WERI-Rb-1 (cell line): Measurements from ENCODE around the gene CUX1.

Source experiments
- DNase-seq: peaks from one replicate; pipeline ENCODE4 v3.0.0-alpha.2; 2020
- H3K27ac ChIP-seq: fragments of 250-450 bp; sonication (Bioruptor Pico); 2 replicates; pipeline ENCODE4 v1.5.1; 2020; ENCODE audit warnings: mild to moderate bottlenecking, moderate library complexity
- H3K27me3 ChIP-seq: fragments of 250-450 bp; sonication (Bioruptor Pico); 2 replicates; pipeline ENCODE4 v1.5.1; 2021; ENCODE audit warnings: mild to moderate bottlenecking, low read depth, moderate library complexity; ENCODE audit not compliant: insufficient read depth, severe bottlenecking
- H3K36me3 ChIP-seq: fragments of 250-450 bp; sonication (Bioruptor Pico); 2 replicates; pipeline ENCODE4 v1.5.1; 2020; ENCODE audit warnings: mild to moderate bottlenecking, moderate library complexity
- H3K4me3 ChIP-seq: 2 replicates; pipeline ENCODE4 v1.5.1; 2011; ENCODE audit warnings: low read depth, mild to moderate bottlenecking, control low read depth, low read length
- H3K9me3 ChIP-seq: fragments of 250-450 bp; sonication (Bioruptor Pico); 2 replicates; pipeline ENCODE4 v1.5.1; 2021; ENCODE audit warnings: mild to moderate bottlenecking, moderate library complexity; ENCODE audit not compliant: severe bottlenecking
- TF ChIP-seq, protein P1 (sequence below): IDR thresholded peaks from 2 replicates; pipeline ENCODE4 v1.5.1; 2011; ENCODE audit warnings: low read depth, mild to moderate bottlenecking, control low read depth, inconsistent platforms, low read length

Gene CUX1

GRCh38 chr7:102239206-102239820 lies 421.9 kb downstream of the CUX1 start:
- H3K27ac ChIP-seq = no peak overlapping the region
- H3K9me3 ChIP-seq = no peaks in the 10 kb centered on the region
- no peak overlapping the region for H3K4me3 ChIP-seq
- H3K27me3 ChIP-seq = no peaks in the 10 kb centered on the region
- peaks cover 49% of the 10 kb centered on the region for H3K36me3 ChIP-seq
- DNase-seq = no peak
- TF ChIP-seq, protein P1, sequence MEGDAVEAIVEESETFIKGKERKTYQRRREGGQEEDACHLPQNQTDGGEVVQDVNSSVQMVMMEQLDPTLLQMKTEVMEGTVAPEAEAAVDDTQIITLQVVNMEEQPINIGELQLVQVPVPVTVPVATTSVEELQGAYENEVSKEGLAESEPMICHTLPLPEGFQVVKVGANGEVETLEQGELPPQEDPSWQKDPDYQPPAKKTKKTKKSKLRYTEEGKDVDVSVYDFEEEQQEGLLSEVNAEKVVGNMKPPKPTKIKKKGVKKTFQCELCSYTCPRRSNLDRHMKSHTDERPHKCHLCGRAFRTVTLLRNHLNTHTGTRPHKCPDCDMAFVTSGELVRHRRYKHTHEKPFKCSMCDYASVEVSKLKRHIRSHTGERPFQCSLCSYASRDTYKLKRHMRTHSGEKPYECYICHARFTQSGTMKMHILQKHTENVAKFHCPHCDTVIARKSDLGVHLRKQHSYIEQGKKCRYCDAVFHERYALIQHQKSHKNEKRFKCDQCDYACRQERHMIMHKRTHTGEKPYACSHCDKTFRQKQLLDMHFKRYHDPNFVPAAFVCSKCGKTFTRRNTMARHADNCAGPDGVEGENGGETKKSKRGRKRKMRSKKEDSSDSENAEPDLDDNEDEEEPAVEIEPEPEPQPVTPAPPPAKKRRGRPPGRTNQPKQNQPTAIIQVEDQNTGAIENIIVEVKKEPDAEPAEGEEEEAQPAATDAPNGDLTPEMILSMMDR = no peak

DNA sequence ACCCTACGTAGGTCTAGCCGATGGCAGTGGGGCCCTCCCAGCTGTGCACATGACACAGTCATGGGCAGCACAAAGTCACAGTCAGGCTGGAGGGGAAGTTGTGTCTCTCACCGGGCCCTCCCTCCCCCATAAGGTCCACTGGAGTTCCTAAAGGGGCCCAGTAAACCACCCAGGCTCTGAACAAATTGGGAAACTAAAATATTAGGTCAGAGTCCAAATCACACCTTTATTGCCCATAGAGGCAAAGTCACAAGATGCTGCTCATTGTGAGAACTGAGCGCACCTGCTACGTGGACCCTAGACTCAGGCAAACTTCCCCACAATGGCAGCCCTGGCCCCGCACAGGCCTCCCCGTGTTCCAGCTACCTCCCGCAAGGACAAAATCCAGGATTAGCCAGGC lies 424.0 kb downstream of the CUX1 start:
- TF ChIP-seq, protein P1 = no peak
- DNase-seq = no peak
- Histone ChIP-seq H3K4me3 (no peak overlapping the region), H3K9me3 (no peaks in the 10 kb centered on the region), H3K27ac (no peak overlapping the region), H3K27me3 (no peaks in the 10 kb centered on the region), H3K36me3 (peaks cover 36% of the 10 kb centered on the region)

- no peak for DNase-seq
- H3K4me3 ChIP-seq = no peak overlapping the region
- H3K36me3 ChIP-seq = peaks cover 37% of the 10 kb centered on the region
- H3K9me3 ChIP-seq = no peaks in the 10 kb centered on the region
- TF ChIP-seq, protein P1 = no peak
- H3K27ac ChIP-seq = no peak overlapping the region
- no peaks in the 10 kb centered on the region for H3K27me3 ChIP-seq
Observed at GRCh38 chr7:102244601-102245000, 427.2 kb downstream of the CUX1 start.

DNA sequence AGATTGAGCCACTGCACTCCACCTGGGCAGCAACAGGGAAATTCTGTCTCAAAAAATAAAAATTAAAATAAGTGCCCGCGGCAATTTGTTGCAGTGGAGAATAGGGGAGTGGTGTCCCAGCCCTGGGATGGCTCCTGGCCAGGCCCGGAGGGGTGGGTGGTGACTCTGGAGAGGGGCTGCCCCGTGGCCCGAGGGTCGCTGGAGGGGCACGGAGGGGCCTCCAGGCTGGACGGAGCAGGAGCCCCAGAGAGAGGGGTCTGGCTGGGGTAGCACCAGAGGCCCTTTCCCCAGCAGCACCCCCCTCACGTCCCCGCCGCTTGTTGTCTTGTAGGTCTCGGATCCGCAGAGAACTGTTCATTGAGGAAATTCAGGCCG lies 430.6 kb downstream of the CUX1 start:
- TF ChIP-seq, protein P1 = no peak
- Histone ChIP-seq H3K27ac (no peak overlapping the region), H3K4me3 (no peak overlapping the region), H3K36me3 (peaks cover 14% of the 10 kb centered on the region), H3K27me3 (no peaks in the 10 kb centered on the region), H3K9me3 (no peaks in the 10 kb centered on the region)
- no peak for DNase-seq

- TF ChIP-seq, protein P1 = no peak
- no peak for DNase-seq
- no peaks in the 10 kb centered on the region for H3K27me3 ChIP-seq
- H3K9me3 ChIP-seq = no peaks in the 10 kb centered on the region
- no peak overlapping the region for H3K4me3 ChIP-seq
- no peak overlapping the region for H3K27ac ChIP-seq
- peaks cover 12% of the 10 kb centered on the region; the same call in 1 of the 2 replicates for H3K36me3 ChIP-seq
Observed at GRCh38 chr7:102248456-102249395, 431.3 kb downstream of the CUX1 start.
